SU-DHL-6 (cell line): Measurements from ENCODE around the gene ZNF423.

ENCODE experiments used
- EZH2phosphoT487 ChIP-seq: fragments of 200-600 bp; sonication (generic), shearing (Covaris generic); conservative IDR thresholded peaks from 2 replicates; pipeline ENCODE4 v1.6.1; 2018; ENCODE audit warnings: mild to moderate bottlenecking, antibody characterized with exemption, low read length, moderate library complexity, mixed read lengths
- TF ChIP-seq, protein P1 (sequence below): fragments of 200-600 bp; sonication (generic); IDR thresholded peaks from one replicate; pipeline ENCODE4 v1.5.1; 2017; ENCODE audit warnings: antibody characterized with exemption, mild to moderate bottlenecking, low read length, moderate library complexity; ENCODE audit not compliant: insufficient read depth, poor library complexity, severe bottlenecking

GRCh38 chr16:49567950-49568349, 288.0 kb downstream of the ZNF423 start:
- TF ChIP-seq, protein P1, sequence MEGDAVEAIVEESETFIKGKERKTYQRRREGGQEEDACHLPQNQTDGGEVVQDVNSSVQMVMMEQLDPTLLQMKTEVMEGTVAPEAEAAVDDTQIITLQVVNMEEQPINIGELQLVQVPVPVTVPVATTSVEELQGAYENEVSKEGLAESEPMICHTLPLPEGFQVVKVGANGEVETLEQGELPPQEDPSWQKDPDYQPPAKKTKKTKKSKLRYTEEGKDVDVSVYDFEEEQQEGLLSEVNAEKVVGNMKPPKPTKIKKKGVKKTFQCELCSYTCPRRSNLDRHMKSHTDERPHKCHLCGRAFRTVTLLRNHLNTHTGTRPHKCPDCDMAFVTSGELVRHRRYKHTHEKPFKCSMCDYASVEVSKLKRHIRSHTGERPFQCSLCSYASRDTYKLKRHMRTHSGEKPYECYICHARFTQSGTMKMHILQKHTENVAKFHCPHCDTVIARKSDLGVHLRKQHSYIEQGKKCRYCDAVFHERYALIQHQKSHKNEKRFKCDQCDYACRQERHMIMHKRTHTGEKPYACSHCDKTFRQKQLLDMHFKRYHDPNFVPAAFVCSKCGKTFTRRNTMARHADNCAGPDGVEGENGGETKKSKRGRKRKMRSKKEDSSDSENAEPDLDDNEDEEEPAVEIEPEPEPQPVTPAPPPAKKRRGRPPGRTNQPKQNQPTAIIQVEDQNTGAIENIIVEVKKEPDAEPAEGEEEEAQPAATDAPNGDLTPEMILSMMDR, result no peak
- TF ChIP-seq EZH2phosphoT487, result no peak
